DOHH2 (cell line): Measurements from ENCODE around the gene CHAC2.

Experiments
- H3F3A ChIP-seq: fragments of 200-600 bp; sonication (generic), shearing (Covaris generic); 2 replicates; pipeline ENCODE4 v1.6.0; 2016; ENCODE audit warnings: antibody characterized with exemption, mild to moderate bottlenecking; ENCODE audit not compliant: control insufficient read depth, insufficient read depth
- H3K27ac ChIP-seq: fragments of 200-600 bp; sonication (generic); 2 replicates; pipeline ENCODE4 v1.5.1; 2014; ENCODE audit warnings: low read depth, mild to moderate bottlenecking, low read length, moderate library complexity
- H3K27me3 ChIP-seq: fragments of 200-600 bp; sonication (generic); 2 replicates; pipeline ENCODE4 v1.6.1; 2014; ENCODE audit warnings: mild to moderate bottlenecking, low read length, mixed read lengths; ENCODE audit not compliant: control insufficient read depth
- H3K36me3 ChIP-seq: fragments of 200-600 bp; sonication (generic); 2 replicates; pipeline ENCODE4 v1.6.1; 2014; ENCODE audit warnings: mild to moderate bottlenecking, low read length, moderate library complexity, mixed read lengths; ENCODE audit not compliant: control insufficient read depth
- H3K4me1 ChIP-seq: fragments of 200-600 bp; sonication (generic); 2 replicates; pipeline ENCODE4 v1.6.1; 2014; ENCODE audit warnings: mild to moderate bottlenecking, low read length, mixed read lengths; ENCODE audit not compliant: control insufficient read depth
- H3K4me2 ChIP-seq: fragments of 200-600 bp; sonication (generic); 2 replicates; pipeline ENCODE4 v1.6.0; 2014; ENCODE audit warnings: mild to moderate bottlenecking, low read length, moderate library complexity
- H3K4me3 ChIP-seq: fragments of 200-600 bp; sonication (generic); 2 replicates; pipeline ENCODE4 v1.5.1; 2014; ENCODE audit warnings: mild to moderate bottlenecking, low read length, mixed read lengths
- H3K79me2 ChIP-seq: fragments of 200-600 bp; sonication (generic); 2 replicates; pipeline ENCODE4 v1.6.1; 2014; ENCODE audit warnings: mild to moderate bottlenecking, low read length, mixed read lengths; ENCODE audit not compliant: control insufficient read depth
- H3K9me2 ChIP-seq: fragments of 200-600 bp; sonication (generic); replicated peaks from 2 replicates; pipeline ENCODE4 v1.6.1; 2014; ENCODE audit warnings: mild to moderate bottlenecking, low read length, mixed read lengths; ENCODE audit not compliant: control insufficient read depth
- H3K9me3 ChIP-seq: fragments of 200-600 bp; sonication (generic); 2 replicates; pipeline ENCODE4 v1.6.1; 2014; ENCODE audit warnings: antibody characterized with exemption, low read length, mixed read lengths; ENCODE audit not compliant: control insufficient read depth, insufficient read depth
- H4K20me1 ChIP-seq: fragments of 200-600 bp; sonication (generic); 2 replicates; pipeline ENCODE4 v1.6.0; 2014; ENCODE audit warnings: low read depth, mild to moderate bottlenecking, antibody characterized with exemption, low read length, moderate library complexity; ENCODE audit not compliant: control insufficient read depth, insufficient read depth
- EZH2phosphoT487 ChIP-seq: fragments of 200-600 bp; sonication (generic); IDR thresholded peaks from 2 replicates; pipeline ENCODE4 v1.6.1; 2017; ENCODE audit warnings: borderline replicate concordance, mild to moderate bottlenecking, antibody characterized with exemption, low read length, moderate library complexity, mixed read lengths
- TF ChIP-seq, protein P1 (sequence below): fragments of 200-600 bp; sonication (generic); IDR thresholded peaks from one replicate; pipeline ENCODE4 v1.5.1; 2014; ENCODE audit warnings: antibody characterized with exemption, mild to moderate bottlenecking, low read depth, low read length; ENCODE audit not compliant: poor library complexity, severe bottlenecking

The CHAC2 gene

DNA sequence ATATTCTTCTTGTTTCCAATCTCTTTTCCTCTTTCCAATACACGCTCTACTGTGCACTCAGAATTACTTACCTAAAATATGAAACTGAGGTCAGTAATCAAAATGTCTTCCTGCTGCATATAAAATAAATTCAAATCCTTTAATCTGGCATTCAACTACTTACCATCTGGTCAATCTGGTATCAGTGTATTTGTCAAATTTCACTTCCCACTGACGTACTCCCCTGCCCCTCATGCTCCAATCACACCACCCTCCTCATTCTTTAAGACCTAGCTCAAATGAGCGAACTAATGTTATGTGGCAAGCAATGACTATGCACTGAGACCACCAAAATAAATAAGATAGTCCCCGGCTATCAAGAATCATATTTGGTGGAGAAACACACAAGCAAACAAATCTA, 12.5 kb downstream of the CHAC2 start:
- Histone ChIP-seq H3K36me3 (peaks cover 88% of the 10 kb centered on the region), H3K9me3 (no peaks in the 10 kb centered on the region), H3K4me2 (no peak overlapping the region), H3K4me3 (no peak overlapping the region), H3K4me1 (peaks cover 14% of the 10 kb centered on the region), H3K27ac (no peak overlapping the region), H3K27me3 (no peaks in the 10 kb centered on the region), H3K9me2 (no peaks in the 10 kb centered on the region), H3F3A (peaks cover 9% of the 10 kb centered on the region; the same call in 1 of the 2 replicates), H4K20me1 (no peaks in the 10 kb centered on the region), H3K79me2 (peaks cover 99% of the 10 kb centered on the region)
- TF ChIP-seq EZH2phosphoT487 = no peak
- TF ChIP-seq, protein P1, sequence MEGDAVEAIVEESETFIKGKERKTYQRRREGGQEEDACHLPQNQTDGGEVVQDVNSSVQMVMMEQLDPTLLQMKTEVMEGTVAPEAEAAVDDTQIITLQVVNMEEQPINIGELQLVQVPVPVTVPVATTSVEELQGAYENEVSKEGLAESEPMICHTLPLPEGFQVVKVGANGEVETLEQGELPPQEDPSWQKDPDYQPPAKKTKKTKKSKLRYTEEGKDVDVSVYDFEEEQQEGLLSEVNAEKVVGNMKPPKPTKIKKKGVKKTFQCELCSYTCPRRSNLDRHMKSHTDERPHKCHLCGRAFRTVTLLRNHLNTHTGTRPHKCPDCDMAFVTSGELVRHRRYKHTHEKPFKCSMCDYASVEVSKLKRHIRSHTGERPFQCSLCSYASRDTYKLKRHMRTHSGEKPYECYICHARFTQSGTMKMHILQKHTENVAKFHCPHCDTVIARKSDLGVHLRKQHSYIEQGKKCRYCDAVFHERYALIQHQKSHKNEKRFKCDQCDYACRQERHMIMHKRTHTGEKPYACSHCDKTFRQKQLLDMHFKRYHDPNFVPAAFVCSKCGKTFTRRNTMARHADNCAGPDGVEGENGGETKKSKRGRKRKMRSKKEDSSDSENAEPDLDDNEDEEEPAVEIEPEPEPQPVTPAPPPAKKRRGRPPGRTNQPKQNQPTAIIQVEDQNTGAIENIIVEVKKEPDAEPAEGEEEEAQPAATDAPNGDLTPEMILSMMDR = no peak

DNA sequence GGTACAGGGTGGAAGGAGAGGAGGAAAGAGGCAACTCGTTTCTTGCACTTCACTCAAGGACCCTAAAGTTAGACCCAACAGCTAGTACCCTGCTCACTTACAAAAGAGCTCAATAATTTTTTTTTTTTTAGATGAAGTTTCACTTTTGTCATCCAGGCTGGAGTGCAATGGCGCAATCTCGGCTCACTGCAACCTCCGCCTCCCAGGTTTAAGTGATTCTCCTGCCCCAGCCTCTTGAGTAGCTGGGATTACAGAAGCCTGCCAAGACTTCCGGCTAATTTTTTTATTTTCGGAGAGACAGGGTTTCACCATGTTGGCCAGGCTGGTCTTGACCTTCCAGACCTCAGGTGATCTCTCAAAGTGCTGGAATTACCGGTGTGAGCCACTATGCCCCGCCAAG, 15.1 kb downstream of the CHAC2 start:
- H3K4me3 ChIP-seq = no peak overlapping the region
- H3F3A ChIP-seq = peaks cover 4% of the 10 kb centered on the region
- H3K4me2 ChIP-seq = no peak overlapping the region
- H3K9me3 ChIP-seq = no peaks in the 10 kb centered on the region
- peaks cover 75% of the 10 kb centered on the region for H3K36me3 ChIP-seq
- TF ChIP-seq EZH2phosphoT487 = no peak
- TF ChIP-seq, protein P1 = no peak
- peaks cover 99% of the 10 kb centered on the region for H3K79me2 ChIP-seq
- H3K27me3 ChIP-seq = no peaks in the 10 kb centered on the region
- no peaks in the 10 kb centered on the region for H4K20me1 ChIP-seq
- H3K9me2 ChIP-seq = no peaks in the 10 kb centered on the region
- peaks cover 21% of the 10 kb centered on the region for H3K4me1 ChIP-seq
- no peak overlapping the region for H3K27ac ChIP-seq

DNA sequence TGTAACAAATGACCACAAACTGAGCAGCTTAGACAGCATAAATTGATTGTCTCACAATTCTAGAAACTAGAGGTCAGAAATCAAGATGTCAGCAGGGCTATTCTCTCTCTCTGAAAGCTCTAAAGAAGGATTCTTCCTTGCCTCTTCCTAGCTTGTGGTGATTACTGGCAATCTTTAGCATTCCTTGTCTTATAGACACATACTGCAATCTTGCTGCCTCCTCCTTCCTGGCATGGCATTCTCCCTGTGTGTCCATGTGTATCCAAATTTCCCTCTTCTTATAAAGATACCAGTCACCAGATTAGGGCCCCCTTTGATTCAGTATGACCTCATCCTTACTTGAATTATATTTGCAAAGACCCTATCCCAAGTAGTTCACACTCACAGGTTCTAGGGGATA, 16.8 kb downstream of the CHAC2 start:
- no peak for TF ChIP-seq EZH2phosphoT487
- TF ChIP-seq, protein P1 = no peak

DNA sequence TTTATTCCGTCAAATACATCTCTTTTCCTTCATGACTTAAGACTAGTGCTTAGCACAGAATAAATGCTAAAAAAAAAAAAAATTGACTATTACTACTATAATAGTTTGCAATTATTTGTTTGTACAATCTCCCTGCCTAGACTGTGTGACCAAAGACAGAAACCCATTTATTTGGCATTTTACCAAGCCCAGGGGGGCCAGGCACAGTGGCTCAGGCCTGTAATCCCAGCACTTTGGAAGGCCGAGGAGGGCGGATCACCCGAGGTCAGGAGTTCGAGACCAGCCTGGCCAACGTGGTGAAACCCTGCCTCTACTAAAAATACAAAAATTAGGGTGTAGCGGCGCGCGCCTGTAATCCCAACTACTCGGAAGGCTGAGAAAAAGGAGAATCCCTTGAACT, 17.8 kb downstream of the CHAC2 start:
- no peak overlapping the region for H3K27ac ChIP-seq

More for the DNA sequence above, 16.8 kb downstream of the CHAC2 start:
- no peaks in the 10 kb centered on the region for H3K27me3 ChIP-seq
- peaks cover 100% of the 10 kb centered on the region for H3K79me2 ChIP-seq
- peak overlapping the region; percentile 96 for H3K4me3 ChIP-seq
- peaks cover 63% of the 10 kb centered on the region for H3K36me3 ChIP-seq
- peak overlapping the region; percentile 61 for H3K4me2 ChIP-seq
- peaks cover 4% of the 10 kb centered on the region for H3F3A ChIP-seq
- peaks cover 3% of the 10 kb centered on the region; the same call in 1 of the 2 replicates for H4K20me1 ChIP-seq
- no peaks in the 10 kb centered on the region for H3K9me3 ChIP-seq
- H3K27ac ChIP-seq = no peak overlapping the region
- no peaks in the 10 kb centered on the region for H3K9me2 ChIP-seq
- H3K4me1 ChIP-seq = peaks cover 33% of the 10 kb centered on the region

More for the DNA sequence above, 17.8 kb downstream of the CHAC2 start:
- H4K20me1 ChIP-seq = peaks cover 3% of the 10 kb centered on the region; the same call in 1 of the 2 replicates
- H3K79me2 ChIP-seq = peaks cover 100% of the 10 kb centered on the region
- H3K9me2 ChIP-seq = no peaks in the 10 kb centered on the region
- peak overlapping the region; percentile 96 for H3K4me3 ChIP-seq
- H3K4me2 ChIP-seq = peak overlapping the region; percentile 61
- H3K4me1 ChIP-seq = peaks cover 33% of the 10 kb centered on the region
- peaks cover 54% of the 10 kb centered on the region for H3K36me3 ChIP-seq
- TF ChIP-seq, protein P1 = no peak
- no peak for TF ChIP-seq EZH2phosphoT487
- H3K9me3 ChIP-seq = no peaks in the 10 kb centered on the region
- no peaks in the 10 kb centered on the region for H3K27me3 ChIP-seq
- H3F3A ChIP-seq = peaks cover 4% of the 10 kb centered on the region
